Kidney (tissue), 14 donors: ENCODE measurements around the gene CHL1. TPM values are rescaled to one million over a fixed set of nuclear protein-coding genes. Genes with fewer than 3 reads are reported as not detected.

ENCODE experiments used
- DNase-seq, 5 donors: peaks; one replicate each; pipeline ENCODE4 v3.0.0-alpha.2; 2013 to 2020
- FAIRE-seq: peaks from 2 replicates; lab custom pipeline; 2012; peaks lifted over from hg19 to GRCh38; lab: Jason Lieb, UNC
- H3K27ac ChIP-seq, 2 donors: one replicate each; pipeline ENCODE4 v1.7.0; 2013; ENCODE audit warnings: low read depth in 2 of 2, low read length in 2 of 2, inconsistent platforms in 1 of 2
- H3K27me3 ChIP-seq: one replicate; pipeline ENCODE4 v1.7.1; 2013; ENCODE audit warnings: low read length, inconsistent platforms; ENCODE audit not compliant: control insufficient read depth, insufficient read depth
- H3K36me3 ChIP-seq, 3 donors: one replicate each; pipeline versions ENCODE4 v1.7.0 to v1.7.1; 2013; ENCODE audit warnings: low read length in 3 of 3, control low read depth in 1 of 3, inconsistent platforms in 1 of 3; ENCODE audit not compliant: insufficient read depth in 3 of 3, control insufficient read depth in 2 of 3
- H3K4me1 ChIP-seq, 3 donors: one replicate each; pipeline versions ENCODE4 v1.7.0 to v1.7.1; 2013; ENCODE audit warnings: low read length in 3 of 3, inconsistent platforms in 1 of 3, low read depth in 1 of 3; ENCODE audit not compliant: control insufficient read depth in 2 of 3, insufficient read depth in 2 of 3
- H3K4me3 ChIP-seq, 3 donors: one replicate each; pipeline versions ENCODE4 v1.7.0 to v1.8.1; 2013; ENCODE audit warnings: low read length in 3 of 3, control low read depth in 1 of 3, inconsistent platforms in 1 of 3
- H3K9ac ChIP-seq, 3 donors: one replicate each; pipeline versions ENCODE4 v1.7.0 to v1.7.1; 2013; ENCODE audit warnings: low read length in 3 of 3, control low read depth in 1 of 3, inconsistent platforms in 1 of 3
- H3K9me3 ChIP-seq, 3 donors: one replicate each; pipeline versions ENCODE4 v1.7.0 to v1.7.1; 2013; ENCODE audit warnings: low read length in 3 of 3, control low read depth in 1 of 3, inconsistent platforms in 1 of 3; ENCODE audit not compliant: control insufficient read depth in 2 of 3, insufficient read depth in 1 of 3
- CTCF ChIP-seq: IDR thresholded peaks from 3 replicates; pipeline ENCODE4 v1.5.1; 2012; ENCODE audit warnings: mild to moderate bottlenecking, moderate library complexity, borderline replicate concordance; ENCODE audit not compliant: insufficient read depth; ENCODE audit errors: extremely low read depth
- intact Hi-C: fragments of 100-400 bp; cut with DNase I; formaldehyde crosslinking; loops from one replicate; pipeline ENCODE4 v1.11.1; 2022
- polyA plus RNA-seq: library from polyadenylated mRNA; stranded (reverse); fragments of 350-450 nt; fragmentation: Illumina TruSeq; extraction: RNeasy Lipid Tissue Mini Kit (QIAGEN cat#74804); gene quantifications from one replicate; pipeline ENCODE4 v1.2.3, GENCODE V29; 2014; ENCODE audit warnings: low read depth, low replicate concordance; ENCODE audit not compliant: insufficient read depth
- total RNA-seq: library from RNA; stranded (reverse); fragmentation: NEBNext Ultra II Directional; extraction: Animal tissue kit (Norgen Biotek cat#: 25700); gene quantifications from one replicate; pipeline ENCODE4 v1.2.1, GENCODE V29; 2021
- donor health status: control.
- donor health status: control.
- donor health status: control.
- donor health status: control.
- donor health status: control.
- donor health status: DM: yes; HTN: yes; CAD: no.
- donor health status: Normal renal cell carcinoma (clear cell type).

Gene CHL1
- total and polyA plus RNA-seq, 2 donors from 2014 or later = 10.6 to 109 TPM

- Histone ChIP-seq H3K9ac (no peak overlapping the region), H3K4me3 (no peak overlapping the region), H3K27me3 (no peaks in the 10 kb centered on the region), H3K4me1 (no peaks in the 10 kb centered on the region), H3K9me3 (no peaks in the 10 kb centered on the region), H3K27ac (no peak overlapping the region), H3K36me3 (no peaks in the 10 kb centered on the region)
- FAIRE-seq (no peak), DNase-seq (no peak)
- TF ChIP-seq CTCF = no peak
- intact Hi-C loops = no loop called here
Measured at GRCh38 chr3:346186-346585, 149.6 kb downstream of the CHL1 start.

GRCh38 chr3:347581-347980, 151.0 kb downstream of the CHL1 start:
- FAIRE-seq = no peak

GRCh38 chr3:350871-351371, 154.4 kb downstream of the CHL1 start:
- no peaks in the 10 kb centered on the region for H3K27me3 ChIP-seq
- H3K4me1 ChIP-seq = peaks cover 0 to 7% (median 0%) of the 10 kb centered on the region in 3 donors
- H3K9me3 ChIP-seq = no peaks in the 10 kb centered on the region
- no peak overlapping the region for H3K27ac ChIP-seq
- no peak for FAIRE-seq
- no peak for TF ChIP-seq CTCF
- no peak overlapping the region for H3K9ac ChIP-seq
- no peak overlapping the region for H3K4me3 ChIP-seq
- no peaks in the 10 kb centered on the region for H3K36me3 ChIP-seq
- intact Hi-C loops = no loop called here
- DNase-seq = no peak

More at GRCh38 chr3:347581-347980, 151.0 kb downstream of the CHL1 start:
- H3K4me3 ChIP-seq = no peak overlapping the region
- H3K9ac ChIP-seq = no peak overlapping the region
- no peaks in the 10 kb centered on the region for H3K4me1 ChIP-seq
- no peaks in the 10 kb centered on the region for H3K27me3 ChIP-seq
- no peak for DNase-seq
- TF ChIP-seq CTCF = no peak
- intact Hi-C loops = no loop called here
- no peaks in the 10 kb centered on the region for H3K36me3 ChIP-seq
- H3K27ac ChIP-seq = no peak overlapping the region
- no peaks in the 10 kb centered on the region for H3K9me3 ChIP-seq

- Histone ChIP-seq H3K4me1 (peaks cover 0 to 20% (median 5%) of the 10 kb centered on the region in 3 donors), H3K36me3 (no peaks in the 10 kb centered on the region), H3K9me3 (no peaks in the 10 kb centered on the region), H3K9ac (no peak overlapping the region), H3K4me3 (no peak overlapping the region), H3K27me3 (no peaks in the 10 kb centered on the region), H3K27ac (no peak overlapping the region)
- no peak for TF ChIP-seq CTCF
- no peak for DNase-seq
- FAIRE-seq = no peak
- intact Hi-C loops = no loop called here
Measured at GRCh38 chr3:352599-352998, 156.0 kb downstream of the CHL1 start.
